Skeletal muscle cell (primary cell): ENCODE measurements around the gene LIMS1.

Experiments used
- DNase-seq: peaks from one replicate; pipeline ENCODE4 v3.0.0-alpha.2; 2010; ENCODE audit warnings: low read depth
- H3K4me3 ChIP-seq: 2 replicates; pipeline ENCODE4 v1.5.1; 2011; ENCODE audit warnings: low read depth, mild to moderate bottlenecking, control low read depth, low read length, moderate library complexity

LIMS1 gene

DNA sequence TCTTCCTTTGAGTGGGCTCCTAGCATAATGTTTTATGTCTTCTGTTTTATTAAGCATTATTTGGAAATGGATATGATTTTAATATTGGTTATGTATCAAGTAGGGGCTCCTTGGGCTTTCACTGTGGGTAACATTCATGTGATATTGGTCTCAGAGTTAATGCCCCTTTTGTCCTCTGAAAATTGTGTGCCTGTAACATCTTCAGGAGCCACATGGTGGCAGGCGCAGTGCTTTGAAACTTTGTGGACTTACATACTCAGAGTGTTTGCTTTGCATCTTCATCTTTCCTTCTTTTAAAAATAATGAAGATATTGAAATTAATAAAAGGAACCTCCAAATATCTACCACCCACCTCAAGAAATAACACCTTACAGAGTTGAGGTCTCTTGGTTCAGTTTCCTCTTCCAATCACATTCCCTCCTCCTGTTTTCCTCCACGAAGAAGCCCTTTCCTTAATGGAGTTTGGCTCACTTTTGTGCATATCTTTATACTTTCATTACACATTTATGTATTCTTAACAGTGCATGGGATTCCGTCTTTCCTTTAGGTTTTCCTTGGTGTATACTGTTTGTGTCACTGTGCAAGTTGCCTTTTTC, 73.5 kb downstream of the LIMS1 start:
- no peak overlapping the region for H3K4me3 ChIP-seq
- no peak for DNase-seq

DNA sequence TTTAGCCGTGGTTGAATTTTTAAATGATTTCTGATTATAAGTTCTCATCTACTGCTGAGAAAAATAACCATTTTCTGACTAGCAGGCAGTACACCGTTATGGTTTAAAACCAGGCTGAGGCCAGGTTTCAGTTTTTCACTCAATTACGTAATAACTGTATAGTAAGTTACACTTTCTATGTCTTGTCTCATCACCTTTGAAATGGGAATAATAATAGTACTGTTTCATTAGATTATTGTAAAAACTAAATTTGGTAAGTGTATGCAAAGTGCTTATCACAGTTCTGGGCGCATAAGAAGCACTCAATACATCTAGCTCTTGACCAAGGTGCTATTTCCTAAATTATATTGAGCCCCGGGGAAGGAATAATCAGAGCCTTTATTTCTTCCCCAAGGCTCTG, 76.8 kb downstream of the LIMS1 start:
- DNase-seq: no peak
- H3K4me3 ChIP-seq: no peak overlapping the region

DNA sequence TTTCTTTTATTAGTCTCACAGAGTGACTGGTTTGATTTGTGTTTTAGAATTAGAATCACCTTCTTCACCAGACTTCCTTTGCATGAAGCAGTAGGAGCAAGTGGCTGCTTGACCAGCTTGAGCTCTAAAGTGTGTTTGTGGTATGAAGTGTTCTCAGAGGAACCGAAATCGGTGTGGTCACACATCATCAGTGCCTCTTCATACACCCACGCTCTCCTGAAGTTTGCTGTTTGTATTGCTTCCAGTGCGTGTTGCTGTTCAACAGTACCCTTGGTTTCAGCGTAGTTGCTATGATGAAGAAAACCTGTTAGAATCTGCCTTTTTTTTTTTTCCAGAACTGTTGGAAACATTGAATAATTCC, 77.9 kb downstream of the LIMS1 start:
- no peak overlapping the region for H3K4me3 ChIP-seq
- peak; percentile 35 for DNase-seq

DNA sequence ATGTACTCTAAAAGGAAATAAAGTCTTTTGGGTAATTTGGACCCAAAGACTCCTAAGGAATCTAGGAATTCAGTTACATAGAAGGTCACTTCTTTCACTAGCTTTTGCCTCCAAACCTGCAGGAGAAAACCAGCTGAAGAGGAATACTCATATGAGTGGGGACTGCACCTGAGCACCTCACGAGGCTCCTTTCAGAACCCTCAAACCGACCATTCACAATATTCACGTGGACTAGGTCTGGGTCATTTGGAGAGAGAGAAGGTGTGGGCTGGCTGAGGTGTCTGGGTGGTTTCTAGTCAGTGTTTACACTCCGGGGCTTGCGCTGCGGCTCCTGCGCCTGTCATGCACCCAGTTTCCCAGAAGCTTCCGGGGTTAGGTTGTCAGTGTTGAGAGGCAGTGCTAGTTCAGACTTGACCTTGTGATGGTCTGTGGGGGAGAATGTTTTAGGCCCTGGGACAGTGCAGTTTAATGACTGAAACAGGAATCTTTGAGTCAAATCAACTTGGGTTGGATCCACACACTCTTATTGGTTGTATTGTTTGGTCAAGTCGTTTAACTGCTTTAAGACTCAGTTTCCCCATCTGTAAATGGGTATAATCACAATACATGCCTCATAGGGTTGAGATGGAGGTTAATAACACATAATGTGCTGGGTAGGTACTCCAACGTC, 78.4 kb downstream of the LIMS1 start:
- H3K4me3 ChIP-seq: no peak overlapping the region
- no peak for DNase-seq

DNA sequence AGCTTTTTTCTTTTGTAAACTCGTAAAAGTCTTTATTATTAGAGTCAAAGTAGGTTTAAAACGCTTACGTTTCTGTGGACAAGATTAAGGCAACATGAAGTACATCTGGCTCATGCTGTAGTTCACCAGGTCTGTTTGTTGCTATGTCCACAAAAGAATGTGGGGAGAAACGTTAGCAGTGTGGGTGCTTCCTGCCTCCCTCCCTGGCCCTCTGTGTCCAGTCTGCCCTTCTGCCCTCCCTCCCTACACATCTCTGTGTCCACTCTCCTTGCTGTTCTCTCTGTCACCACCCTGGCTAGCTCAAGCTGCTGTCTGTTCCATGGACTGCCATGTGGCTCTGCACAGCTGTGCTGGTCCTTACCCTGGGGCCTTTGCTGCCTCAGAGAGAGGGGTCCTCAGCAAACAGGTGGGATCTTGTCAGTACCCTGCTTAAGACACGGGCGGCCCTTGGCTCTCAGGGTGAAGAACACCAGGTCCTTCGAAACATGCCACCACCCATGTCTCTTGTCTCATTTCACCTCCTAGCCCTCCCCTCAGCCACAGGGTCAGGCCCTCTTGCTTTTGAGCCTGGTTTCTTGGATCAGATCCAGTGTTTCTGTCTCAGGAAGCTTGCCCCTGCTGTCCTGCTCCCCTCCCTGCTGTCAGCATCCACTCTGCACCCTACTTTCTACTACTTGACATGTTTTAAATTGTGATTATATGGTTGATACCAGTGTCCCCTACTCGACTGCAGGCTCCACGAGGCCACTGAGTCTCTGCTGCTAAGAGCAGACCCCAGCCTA, 79.2 kb downstream of the LIMS1 start:
- DNase-seq: no peak
- no peak overlapping the region for H3K4me3 ChIP-seq

DNA sequence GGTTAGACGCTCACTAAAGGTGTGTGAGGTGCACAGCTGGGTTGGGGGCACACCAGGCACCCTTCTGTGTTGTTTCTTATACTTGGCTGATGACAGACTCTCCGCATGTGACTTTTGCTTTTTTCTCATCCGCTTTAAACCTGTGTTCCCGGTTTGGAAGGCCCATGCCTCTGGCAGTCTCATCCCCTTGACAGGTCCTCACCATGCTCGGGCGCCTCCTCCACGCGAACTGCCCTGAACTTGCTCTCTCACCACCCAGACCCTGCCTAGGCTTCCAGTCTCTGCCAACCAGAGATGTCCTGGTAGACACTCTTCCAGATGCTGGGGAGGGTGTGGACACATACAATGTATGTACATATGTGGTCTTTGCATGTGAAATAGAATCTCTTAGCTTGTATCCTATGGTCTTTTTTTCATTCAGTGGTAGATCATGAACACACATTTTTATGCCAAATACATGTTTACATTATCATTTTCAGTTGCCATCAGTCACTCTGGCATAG, 79.8 kb downstream of the LIMS1 start:
- no peak for DNase-seq
- H3K4me3 ChIP-seq: no peak overlapping the region

DNA sequence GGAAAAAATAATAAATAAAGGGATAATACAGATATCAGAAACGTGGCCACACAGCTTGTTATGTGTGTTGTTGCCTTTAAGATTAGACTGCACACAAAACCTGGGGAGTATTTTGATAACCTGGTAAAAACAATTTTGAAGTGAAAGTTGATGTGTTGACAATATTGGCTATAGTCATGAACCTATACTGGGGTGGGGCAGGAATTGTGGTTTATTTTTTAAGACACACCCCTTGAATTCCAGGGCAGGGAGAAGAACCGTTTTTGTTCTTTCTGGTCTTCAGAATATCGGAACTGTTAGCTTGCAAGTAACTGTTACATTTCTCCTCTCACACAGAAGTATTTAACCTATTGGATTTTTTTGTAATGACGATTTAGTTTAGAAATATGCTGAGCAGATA, 80.4 kb downstream of the LIMS1 start:
- H3K4me3 ChIP-seq: no peak overlapping the region
- no peak for DNase-seq

DNA sequence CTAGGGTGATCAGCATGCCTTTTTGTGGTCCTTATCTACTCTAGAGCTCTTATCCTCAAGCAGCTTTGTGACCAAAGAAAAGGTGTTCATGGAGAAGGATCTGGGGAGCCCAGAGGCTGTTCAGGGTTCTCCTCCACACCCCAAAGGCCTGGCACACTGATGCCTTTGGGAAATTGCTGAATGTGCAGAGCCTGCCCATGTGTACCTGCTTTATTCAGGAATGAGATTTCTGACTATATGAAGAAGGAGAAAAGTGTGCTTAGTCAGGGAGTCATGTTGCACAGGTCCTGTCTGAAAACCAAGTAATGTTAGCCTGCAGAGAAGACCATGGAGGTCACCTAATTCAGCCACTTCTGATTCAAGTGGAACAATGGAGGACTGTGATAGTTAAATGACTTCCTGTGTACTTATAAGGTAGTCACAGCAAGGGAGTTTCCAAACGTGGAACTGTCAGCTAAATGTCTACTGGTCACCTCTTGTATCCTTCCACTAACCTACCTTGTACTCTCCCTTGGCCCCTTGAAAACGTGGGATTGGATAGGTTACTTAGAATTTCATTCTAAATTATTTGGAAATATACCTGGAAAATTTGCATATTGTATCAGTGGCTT, 81.3 kb downstream of the LIMS1 start:
- no peak for DNase-seq

DNA sequence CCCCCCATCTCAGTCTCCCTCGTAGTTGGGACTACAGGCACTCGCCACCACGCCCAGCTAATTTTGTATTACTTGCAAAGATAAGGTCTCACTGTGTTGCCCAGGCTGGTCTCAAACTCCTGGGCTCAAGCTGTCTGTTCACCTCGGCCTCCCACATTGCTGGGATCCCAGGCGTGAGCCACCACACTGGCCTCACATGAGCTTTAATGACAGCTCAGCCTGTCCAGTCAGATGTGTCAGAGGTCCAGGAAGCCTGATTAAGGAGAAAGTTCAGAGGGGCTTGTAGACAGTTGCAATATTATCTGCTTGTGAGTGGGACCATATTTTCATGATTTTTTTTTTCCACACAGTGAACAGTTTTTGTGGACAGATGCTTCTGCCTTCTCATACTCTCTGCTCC, 82.0 kb downstream of the LIMS1 start:
- DNase-seq: no peak
- H3K4me3 ChIP-seq: no peak overlapping the region

More for the DNA sequence above, 81.3 kb downstream of the LIMS1 start:
- no peak overlapping the region for H3K4me3 ChIP-seq

DNA sequence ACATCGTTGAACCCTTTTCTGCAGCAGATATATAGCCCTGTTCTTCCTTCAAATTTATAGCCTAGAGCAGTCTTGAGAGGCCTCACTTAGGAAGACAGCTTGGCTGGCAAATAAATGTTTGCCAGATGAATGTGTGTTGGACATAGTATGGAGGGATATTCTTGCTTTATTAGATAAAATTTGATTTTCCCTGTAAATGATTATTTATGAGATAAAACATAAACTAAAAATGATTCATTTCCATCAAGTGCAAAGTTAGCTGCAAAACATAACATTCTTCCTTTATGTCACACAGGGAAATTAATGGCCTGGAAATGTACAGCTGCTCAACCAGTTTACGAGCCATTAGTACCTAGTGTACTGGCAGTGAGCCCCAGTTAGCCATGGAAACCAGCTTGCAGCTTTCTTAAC, 82.5 kb downstream of the LIMS1 start:
- DNase-seq: no peak
- H3K4me3 ChIP-seq: no peak overlapping the region

DNA sequence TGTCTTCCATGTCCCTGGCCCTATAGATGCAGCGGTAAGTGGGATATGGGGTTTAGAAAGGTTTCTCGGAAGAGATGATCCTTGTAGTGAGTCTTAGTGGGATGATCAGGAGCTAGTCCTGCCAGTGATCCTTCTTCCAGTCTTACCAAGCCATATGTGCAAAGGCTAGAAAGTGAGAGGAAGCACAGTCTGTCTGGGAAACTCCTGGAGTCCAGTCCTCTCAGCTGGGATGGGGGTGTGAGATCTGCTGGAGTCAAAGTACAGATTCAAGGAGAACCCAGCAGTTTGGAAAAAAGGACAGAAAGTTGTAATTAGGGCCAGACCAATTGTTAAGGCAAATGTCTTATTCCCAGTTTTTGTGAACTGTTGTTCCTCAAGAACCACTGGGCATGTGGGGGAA, 83.3 kb downstream of the LIMS1 start:
- no peak for DNase-seq
- no peak overlapping the region for H3K4me3 ChIP-seq

DNA sequence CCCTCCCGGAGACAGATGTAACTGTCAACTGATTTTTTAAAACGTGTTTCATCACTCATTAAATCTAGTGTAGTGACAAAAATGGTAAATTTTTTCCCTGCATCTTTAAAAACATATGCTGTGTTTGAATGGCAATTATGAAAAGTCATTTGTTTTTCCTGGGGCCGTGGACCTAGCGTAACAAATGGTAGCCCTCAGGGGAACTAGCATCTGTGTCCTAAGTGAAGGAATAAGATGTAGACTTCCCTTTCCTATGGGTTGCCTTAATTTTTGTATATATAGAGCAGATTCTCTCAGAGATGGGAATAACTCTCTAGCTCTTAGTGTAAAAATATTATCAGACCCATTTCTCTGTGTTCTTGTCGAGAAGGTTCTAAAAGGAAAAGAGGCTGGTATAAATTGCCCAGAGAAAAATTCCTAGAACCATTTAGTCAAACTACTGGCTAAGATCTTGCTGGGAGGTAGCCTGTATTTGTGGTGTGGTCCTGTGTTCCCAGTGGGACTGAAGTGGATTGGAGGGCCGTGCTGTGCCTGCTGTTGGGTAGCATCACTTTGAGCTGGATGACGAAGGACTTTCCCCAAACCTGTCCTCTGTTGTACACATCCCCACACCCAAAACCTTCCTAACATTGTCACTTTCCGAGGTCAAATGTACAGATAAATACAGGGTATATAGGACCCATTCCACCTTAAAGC, 85.8 kb downstream of the LIMS1 start:
- no peak for DNase-seq
- no peak overlapping the region for H3K4me3 ChIP-seq

DNA sequence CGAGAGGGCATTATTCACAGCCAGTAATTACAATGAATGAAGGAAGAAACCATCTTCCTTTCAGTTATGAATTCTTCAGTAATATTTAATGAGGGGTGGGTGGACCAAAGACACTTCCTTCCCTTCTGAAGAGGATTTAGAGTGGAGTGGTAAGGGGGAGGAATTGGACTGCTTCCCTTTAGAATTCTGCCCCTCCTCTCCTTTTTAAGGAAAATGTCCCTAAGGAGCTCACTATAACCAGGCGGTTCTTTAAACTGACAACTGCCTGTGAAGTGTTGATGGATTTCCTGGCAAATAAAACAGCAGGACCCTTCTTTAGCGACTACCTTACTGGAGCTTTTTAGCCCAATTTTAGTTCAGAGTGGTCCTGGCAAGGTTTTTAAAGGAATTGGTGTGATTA, 86.4 kb downstream of the LIMS1 start:
- DNase-seq: no peak
- H3K4me3 ChIP-seq: no peak overlapping the region

DNA sequence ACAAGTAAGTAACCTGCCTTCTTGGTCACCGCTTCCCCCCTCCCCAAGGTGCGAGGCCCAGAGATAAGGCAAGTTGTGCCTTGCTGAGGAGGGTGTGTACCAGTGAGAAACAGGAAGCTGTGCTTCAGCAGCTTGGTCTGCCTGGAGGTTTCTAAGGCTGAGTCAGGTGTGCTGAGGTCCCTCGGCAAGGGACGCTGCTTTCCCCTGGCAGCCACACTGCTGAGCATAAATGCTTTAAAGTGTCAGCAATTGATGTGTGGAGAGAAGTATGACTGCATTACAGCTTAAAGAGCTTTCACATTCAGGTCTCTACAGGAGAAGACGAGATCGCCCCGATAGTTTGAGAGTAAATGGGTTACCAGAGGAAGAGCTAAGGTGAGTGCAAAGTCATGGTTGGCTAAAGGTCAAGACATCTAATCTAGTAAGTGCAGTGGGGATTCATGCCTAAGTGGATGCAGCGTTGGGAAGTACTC, 86.9 kb downstream of the LIMS1 start:
- DNase-seq: no peak

DNA sequence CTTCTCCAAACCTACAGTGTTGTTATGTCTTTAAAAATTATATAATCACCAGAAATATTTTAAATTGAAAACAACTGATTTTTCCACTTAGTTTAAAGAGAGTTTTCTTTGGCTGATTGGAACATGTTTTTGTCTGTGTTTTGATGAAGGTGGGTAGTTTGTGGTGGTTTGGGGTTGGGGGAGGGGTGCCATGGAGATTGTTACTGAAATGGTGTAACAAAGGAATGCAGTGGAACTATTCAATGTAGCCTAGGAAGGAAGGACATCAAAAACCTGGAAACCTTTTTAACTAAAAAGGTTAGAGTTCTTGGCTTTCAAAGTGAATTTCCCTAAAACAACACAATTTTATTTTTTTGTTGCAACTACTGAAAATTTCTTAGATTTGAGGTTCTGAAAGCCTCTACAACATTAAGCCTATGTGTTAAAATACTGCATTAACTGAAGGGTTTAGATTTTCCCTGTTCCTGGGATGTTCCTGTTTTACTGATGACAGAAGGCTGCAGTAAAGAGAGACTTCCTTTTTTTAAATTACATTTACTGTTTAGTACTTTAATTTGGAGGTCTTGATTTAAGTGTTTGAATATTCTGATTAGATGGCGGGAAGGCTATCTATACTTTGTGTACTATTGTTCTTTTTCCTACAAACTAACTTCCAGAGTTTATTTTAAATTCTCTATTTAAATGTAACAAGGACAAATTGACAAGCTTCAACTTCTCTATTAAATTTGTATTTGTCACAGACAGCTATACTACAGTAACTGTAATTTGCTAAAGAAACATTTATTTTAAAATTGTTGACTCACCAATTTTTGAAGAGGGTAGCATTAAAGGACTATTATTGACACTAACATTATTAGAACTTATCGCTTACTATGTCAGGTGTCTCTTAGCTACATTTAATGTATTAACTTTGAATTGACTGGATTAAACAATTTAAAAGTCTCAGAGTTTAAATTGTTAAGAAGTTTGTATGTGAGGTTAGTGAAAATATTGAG, 87.7 kb downstream of the LIMS1 start:
- DNase-seq: no peak
- H3K4me3 ChIP-seq: no peak overlapping the region

More for the DNA sequence above, 86.9 kb downstream of the LIMS1 start:
- no peak overlapping the region for H3K4me3 ChIP-seq

DNA sequence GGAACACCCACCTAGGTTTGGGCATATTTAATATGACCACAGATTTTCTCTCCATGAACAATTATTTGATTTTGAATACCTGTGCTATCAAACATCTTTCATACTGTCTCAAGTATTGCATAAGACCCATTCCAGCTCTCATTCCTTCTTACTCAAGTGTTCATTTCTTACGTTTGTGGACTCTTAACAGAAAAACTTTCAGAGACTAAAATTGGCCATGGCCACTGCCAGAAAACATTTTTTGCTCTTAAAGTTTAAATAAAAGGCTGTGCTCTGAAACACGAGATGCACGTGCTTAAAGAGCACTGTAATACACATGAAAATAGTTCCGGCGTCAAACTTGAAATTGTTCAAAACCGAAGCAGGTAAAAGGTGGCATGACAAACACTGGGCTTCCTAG, 89.3 kb downstream of the LIMS1 start:
- no peak overlapping the region for H3K4me3 ChIP-seq
- DNase-seq: no peak

DNA sequence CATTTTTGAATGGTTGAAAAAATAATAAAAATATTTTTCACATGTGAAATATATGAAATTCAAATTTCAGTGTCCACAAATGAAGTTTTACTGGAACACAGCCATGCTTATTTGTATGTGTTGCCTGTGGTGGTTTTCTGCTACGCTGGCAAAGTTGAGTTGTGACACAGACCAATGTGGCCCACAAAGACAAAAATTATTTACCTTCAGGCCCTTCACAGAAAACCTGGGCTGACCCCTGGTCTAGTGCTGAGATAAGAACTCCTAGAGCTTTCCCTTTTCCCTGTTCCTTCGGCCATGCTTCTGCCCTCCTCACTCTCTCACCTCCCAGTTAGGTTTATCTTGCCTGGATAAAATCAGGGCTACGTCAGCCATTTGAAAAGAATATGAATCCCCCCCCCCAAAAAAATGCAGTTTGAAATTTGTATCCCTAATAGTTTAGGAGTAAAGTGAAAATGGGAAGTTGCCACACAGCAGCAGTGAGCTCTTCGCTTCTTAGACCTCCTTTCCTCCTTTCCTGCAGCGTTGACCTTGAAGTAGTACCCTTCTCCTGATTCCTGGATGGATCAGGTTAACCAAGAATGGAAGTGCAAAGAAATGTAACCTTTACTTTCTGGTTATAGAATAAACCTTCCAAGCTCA, 91.0 kb downstream of the LIMS1 start:
- DNase-seq: no peak
- no peak overlapping the region for H3K4me3 ChIP-seq

DNA sequence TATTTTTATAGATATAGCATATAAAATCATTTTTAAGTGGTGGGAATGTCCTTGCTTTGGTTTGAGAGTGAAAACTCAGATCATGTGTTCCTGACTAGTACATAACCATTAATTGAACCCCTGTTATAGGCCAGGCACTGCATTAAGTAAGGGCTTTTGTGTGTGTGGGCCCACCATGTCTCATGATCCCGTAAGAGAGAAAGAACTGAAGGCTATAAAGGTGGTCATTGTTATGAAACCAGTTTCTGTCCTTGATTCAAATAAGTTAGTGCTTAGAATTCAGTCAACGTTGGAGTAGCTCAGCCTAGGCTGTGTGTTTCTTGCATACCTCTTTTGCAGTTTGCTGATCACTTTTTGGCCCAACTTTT, 91.5 kb downstream of the LIMS1 start:
- no peak overlapping the region for H3K4me3 ChIP-seq
- DNase-seq: no peak
